HepG2 (cell line): ENCODE data around the gene DPEP3. TPM values are rescaled to one million over a fixed set of nuclear protein-coding genes. Genes with fewer than 3 reads are reported as not detected.

Experiments used
- ARNTL ChIP-seq: sonication (generic); formaldehyde crosslinking; IDR thresholded peaks from 2 replicates; pipeline ENCODE4 v1.4.0; 2020; ENCODE audit warnings: mild to moderate bottlenecking, missing genetic modification reagents
- FOXA3 ChIP-seq: IDR thresholded peaks from 2 replicates; pipeline ENCODE4 v1.6.1; 2016; ENCODE audit warnings: missing genetic modification reagents, missing compliant biosample characterization
- ISL2 ChIP-seq: sonication (generic); formaldehyde crosslinking; IDR thresholded peaks from 2 replicates; pipeline ENCODE4 v1.5.0; 2020; ENCODE audit warnings: missing genetic modification reagents
- MZF1 ChIP-seq: sonication (generic); formaldehyde crosslinking; IDR thresholded peaks from 2 replicates; pipeline ENCODE4 v1.8.1; 2023; ENCODE audit warnings: mild to moderate bottlenecking, missing genetic modification reagents, borderline replicate concordance
- RFX1 ChIP-seq: fragments of 450-650 bp; IDR thresholded peaks from 2 replicates; pipeline ENCODE4 v1.6.1; 2017
- TBL1XR1 ChIP-seq: fragments of 150-350 bp; IDR thresholded peaks from 2 replicates; pipeline ENCODE4 v1.6.1; 2014; ENCODE audit warnings: borderline replicate concordance, low read length; ENCODE audit not compliant: partially characterized antibody
- ZBTB20 ChIP-seq: sonication (generic); formaldehyde crosslinking; IDR thresholded peaks from 2 replicates; pipeline ENCODE4 v1.8.1; 2023; ENCODE audit warnings: missing genetic modification reagents, low read depth, mild to moderate bottlenecking, borderline replicate concordance
- ZFP37 ChIP-seq: sonication (generic); formaldehyde crosslinking; IDR thresholded peaks from 2 replicates; pipeline ENCODE4 v1.4.0; 2020; ENCODE audit warnings: missing genetic modification reagents, borderline replicate concordance
- ZNF468 ChIP-seq: sonication (generic); formaldehyde crosslinking; IDR thresholded peaks from 2 replicates; pipeline ENCODE4 v1.8.0; 2022; ENCODE audit warnings: mild to moderate bottlenecking, moderate library complexity, missing genetic modification reagents
- ZNF720 ChIP-seq: sonication (generic); formaldehyde crosslinking; IDR thresholded peaks from 2 replicates; pipeline ENCODE4 v1.4.0; 2020; ENCODE audit warnings: missing genetic modification reagents
- ZNF790 ChIP-seq: sonication (generic); formaldehyde crosslinking; IDR thresholded peaks from 2 replicates; pipeline ENCODE4 v1.8.0; 2022; ENCODE audit warnings: missing genetic modification reagents, mild to moderate bottlenecking, borderline replicate concordance
- polyA plus RNA-seq, 8 experiments: library from polyadenylated mRNA; depleted of rRNA in 3 of 8; stranded (reverse) in 7 of 8; unstranded in 1 of 8; fragments of >200 nt; fragmentation: Illumina TruSeq in 4 of 8; extraction: Trizol in 4 of 8; gene quantifications; 2 replicates each; pipeline versions ENCODE4 v1.2.1 to v1.2.3, GENCODE V29; 2011 to 2016; ENCODE audit warnings: low read depth in 4 of 8, missing spikeins in 1 of 8, mixed read lengths in 1 of 8; ENCODE audit not compliant: insufficient read depth in 1 of 8
- total RNA-seq, 5 experiments: library from RNA; depleted of rRNA; stranded (reverse); fragments of >200 nt; fragmentation: Illumina TruSeq; extraction: Trizol; gene quantifications; 2 replicates each; pipeline ENCODE4 v1.2.3, GENCODE V29; 2016; ENCODE audit warnings: low read depth in 1 of 5
- TF ChIP-seq, protein P1 (sequence below): sonication (generic); formaldehyde crosslinking; IDR thresholded peaks from 2 replicates; pipeline ENCODE4 v1.4.0; 2020; ENCODE audit warnings: missing genetic modification reagents, borderline replicate concordance
- TF ChIP-seq, protein P2 (sequence below): sonication (generic); formaldehyde crosslinking; IDR thresholded peaks from 2 replicates; pipeline ENCODE4 v1.8.0; 2022; ENCODE audit warnings: missing genetic modification reagents, low read depth, mild to moderate bottlenecking, borderline replicate concordance
- TF ChIP-seq, protein P3 (sequence below): sonication (generic); formaldehyde crosslinking; conservative IDR thresholded peaks from 2 replicates; pipeline ENCODE4 v1.8.0; 2022; ENCODE audit warnings: low read depth, missing genetic modification reagents
- TF ChIP-seq, protein P4 (sequence below): sonication (generic); formaldehyde crosslinking; IDR thresholded peaks from 2 replicates; pipeline ENCODE4 v1.5.0; 2020; ENCODE audit warnings: mild to moderate bottlenecking, missing genetic modification reagents
- TF ChIP-seq, protein P5 (sequence below), 2 experiments: sonication (generic) in 1 of 2; formaldehyde crosslinking in 1 of 2; IDR thresholded peaks; 2 replicates each; pipeline versions ENCODE4 v1.4.0 to v1.6.1; 2018 to 2020; ENCODE audit warnings: missing genetic modification reagents in 2 of 2, borderline replicate concordance in 1 of 2, low read depth in 1 of 2, mild to moderate bottlenecking in 1 of 2, missing biosample characterization in 1 of 2

Gene DPEP3
- total and polyA plus RNA-seq, 2 of the 13 experiments (the other 11 are each of a cell fraction or from before 2014, with no cell fraction given): not detected

DNA sequence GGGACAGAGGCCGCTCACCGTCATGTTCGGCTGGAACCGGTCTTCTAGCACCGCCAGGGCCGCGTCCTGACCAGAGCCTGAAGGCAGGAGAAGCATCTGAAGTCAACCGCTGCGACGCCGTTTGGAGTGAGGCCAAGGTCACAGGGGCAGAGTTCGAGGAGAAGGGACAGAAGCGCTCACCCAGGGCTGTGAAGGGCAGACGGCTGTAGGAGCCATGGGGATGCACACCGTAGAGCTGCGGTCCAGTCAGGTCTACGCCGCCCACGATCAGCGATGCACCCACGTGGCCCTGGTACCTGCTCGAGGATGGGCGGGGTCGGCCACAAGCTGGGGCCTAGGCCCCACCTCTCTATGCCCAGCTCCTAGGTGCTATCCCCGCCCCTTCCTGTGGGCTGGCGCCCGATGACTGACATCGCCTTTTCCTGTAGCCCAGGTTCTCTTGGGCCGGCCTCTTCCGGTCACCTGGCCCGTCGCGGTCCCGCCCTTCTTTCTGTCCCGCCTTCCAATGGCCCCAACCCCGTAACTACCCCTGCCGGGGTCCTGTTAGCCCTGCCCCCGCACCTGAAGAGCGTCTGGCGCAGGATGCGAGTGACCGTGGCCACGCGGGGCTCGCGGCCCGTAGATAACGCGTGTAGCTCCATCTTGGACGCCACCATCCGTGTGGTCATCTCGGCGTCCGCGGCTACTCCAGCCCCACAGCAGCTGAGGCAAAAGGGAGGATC lies 44.7 kb downstream of the DPEP3 start (continued):
- TF ChIP-seq, protein P1, sequence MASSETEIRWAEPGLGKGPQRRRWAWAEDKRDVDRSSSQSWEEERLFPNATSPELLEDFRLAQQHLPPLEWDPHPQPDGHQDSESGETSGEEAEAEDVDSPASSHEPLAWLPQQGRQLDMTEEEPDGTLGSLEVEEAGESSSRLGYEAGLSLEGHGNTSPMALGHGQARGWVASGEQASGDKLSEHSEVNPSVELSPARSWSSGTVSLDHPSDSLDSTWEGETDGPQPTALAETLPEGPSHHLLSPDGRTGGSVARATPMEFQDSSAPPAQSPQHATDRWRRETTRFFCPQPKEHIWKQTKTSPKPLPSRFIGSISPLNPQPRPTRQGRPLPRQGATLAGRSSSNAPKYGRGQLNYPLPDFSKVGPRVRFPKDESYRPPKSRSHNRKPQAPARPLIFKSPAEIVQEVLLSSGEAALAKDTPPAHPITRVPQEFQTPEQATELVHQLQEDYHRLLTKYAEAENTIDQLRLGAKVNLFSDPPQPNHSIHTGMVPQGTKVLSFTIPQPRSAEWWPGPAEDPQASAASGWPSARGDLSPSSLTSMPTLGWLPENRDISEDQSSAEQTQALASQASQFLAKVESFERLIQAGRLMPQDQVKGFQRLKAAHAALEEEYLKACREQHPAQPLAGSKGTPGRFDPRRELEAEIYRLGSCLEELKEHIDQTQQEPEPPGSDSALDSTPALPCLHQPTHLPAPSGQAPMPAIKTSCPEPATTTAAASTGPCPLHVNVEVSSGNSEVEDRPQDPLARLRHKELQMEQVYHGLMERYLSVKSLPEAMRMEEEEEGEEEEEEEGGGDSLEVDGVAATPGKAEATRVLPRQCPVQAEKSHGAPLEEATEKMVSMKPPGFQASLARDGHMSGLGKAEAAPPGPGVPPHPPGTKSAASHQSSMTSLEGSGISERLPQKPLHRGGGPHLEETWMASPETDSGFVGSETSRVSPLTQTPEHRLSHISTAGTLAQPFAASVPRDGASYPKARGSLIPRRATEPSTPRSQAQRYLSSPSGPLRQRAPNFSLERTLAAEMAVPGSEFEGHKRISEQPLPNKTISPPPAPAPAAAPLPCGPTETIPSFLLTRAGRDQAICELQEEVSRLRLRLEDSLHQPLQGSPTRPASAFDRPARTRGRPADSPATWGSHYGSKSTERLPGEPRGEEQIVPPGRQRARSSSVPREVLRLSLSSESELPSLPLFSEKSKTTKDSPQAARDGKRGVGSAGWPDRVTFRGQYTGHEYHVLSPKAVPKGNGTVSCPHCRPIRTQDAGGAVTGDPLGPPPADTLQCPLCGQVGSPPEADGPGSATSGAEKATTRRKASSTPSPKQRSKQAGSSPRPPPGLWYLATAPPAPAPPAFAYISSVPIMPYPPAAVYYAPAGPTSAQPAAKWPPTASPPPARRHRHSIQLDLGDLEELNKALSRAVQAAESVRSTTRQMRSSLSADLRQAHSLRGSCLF: no peak
- TF ChIP-seq, protein P2, sequence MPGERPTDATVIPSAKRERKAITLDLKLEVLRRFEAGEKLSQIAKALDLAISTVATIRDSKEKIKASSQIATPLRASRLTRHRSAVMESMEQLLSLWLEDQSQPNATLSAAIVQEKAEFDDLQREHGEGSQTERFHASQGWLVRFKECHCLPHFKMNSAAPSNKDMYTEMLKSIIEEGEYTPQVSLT (CRISPR knock-in tag): no peak; the same call in 1 of the 2 replicates
- TF ChIP-seq ZBTB20 (CRISPR knock-in tag) (peak; percentile 73; the same call in 1 of the 2 replicates), TBL1XR1 (peak; percentile 14), ISL2 (CRISPR knock-in tag) (0 out of 2 replicates have a peak, but pooled peaks have one; percentile 14), ARNTL (peak; percentile 65; the same call in 1 of the 2 replicates), ZNF720 (peak; percentile 61; the same call in 1 of the 2 replicates), MZF1 (CRISPR knock-in tag) (no peak; the same call in 1 of the 2 replicates), ZFP37 (CRISPR knock-in tag) (peak; percentile 80; the same call in 1 of the 2 replicates), FOXA3 (CRISPR knock-in tag) (peak; percentile 61), ZNF790 (CRISPR knock-in tag) (peak; percentile 80), ZNF468 (CRISPR knock-in tag) (no peak), RFX1 (no peak)
- TF ChIP-seq, protein P3, sequence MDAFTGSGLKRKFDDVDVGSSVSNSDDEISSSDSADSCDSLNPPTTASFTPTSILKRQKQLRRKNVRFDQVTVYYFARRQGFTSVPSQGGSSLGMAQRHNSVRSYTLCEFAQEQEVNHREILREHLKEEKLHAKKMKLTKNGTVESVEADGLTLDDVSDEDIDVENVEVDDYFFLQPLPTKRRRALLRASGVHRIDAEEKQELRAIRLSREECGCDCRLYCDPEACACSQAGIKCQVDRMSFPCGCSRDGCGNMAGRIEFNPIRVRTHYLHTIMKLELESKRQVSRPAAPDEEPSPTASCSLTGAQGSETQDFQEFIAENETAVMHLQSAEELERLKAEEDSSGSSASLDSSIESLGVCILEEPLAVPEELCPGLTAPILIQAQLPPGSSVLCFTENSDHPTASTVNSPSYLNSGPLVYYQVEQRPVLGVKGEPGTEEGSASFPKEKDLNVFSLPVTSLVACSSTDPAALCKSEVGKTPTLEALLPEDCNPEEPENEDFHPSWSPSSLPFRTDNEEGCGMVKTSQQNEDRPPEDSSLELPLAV (CRISPR knock-in tag): no peak; the same call in 1 of the 2 replicates
- TF ChIP-seq, protein P4, sequence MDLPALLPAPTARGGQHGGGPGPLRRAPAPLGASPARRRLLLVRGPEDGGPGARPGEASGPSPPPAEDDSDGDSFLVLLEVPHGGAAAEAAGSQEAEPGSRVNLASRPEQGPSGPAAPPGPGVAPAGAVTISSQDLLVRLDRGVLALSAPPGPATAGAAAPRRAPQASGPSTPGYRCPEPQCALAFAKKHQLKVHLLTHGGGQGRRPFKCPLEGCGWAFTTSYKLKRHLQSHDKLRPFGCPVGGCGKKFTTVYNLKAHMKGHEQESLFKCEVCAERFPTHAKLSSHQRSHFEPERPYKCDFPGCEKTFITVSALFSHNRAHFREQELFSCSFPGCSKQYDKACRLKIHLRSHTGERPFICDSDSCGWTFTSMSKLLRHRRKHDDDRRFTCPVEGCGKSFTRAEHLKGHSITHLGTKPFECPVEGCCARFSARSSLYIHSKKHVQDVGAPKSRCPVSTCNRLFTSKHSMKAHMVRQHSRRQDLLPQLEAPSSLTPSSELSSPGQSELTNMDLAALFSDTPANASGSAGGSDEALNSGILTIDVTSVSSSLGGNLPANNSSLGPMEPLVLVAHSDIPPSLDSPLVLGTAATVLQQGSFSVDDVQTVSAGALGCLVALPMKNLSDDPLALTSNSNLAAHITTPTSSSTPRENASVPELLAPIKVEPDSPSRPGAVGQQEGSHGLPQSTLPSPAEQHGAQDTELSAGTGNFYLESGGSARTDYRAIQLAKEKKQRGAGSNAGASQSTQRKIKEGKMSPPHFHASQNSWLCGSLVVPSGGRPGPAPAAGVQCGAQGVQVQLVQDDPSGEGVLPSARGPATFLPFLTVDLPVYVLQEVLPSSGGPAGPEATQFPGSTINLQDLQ: peak; percentile 85
- TF ChIP-seq, protein P5, sequence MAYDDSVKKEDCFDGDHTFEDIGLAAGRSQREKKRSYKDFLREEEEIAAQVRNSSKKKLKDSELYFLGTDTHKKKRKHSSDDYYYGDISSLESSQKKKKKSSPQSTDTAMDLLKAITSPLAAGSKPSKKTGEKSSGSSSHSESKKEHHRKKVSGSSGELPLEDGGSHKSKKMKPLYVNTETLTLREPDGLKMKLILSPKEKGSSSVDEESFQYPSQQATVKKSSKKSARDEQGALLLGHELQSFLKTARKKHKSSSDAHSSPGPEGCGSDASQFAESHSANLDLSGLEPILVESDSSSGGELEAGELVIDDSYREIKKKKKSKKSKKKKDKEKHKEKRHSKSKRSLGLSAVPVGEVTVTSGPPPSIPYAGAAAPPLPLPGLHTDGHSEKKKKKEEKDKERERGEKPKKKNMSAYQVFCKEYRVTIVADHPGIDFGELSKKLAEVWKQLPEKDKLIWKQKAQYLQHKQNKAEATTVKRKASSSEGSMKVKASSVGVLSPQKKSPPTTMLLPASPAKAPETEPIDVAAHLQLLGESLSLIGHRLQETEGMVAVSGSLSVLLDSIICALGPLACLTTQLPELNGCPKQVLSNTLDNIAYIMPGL (CRISPR knock-in tag; IDR thresholded peaks at IDR 0.05; ENCODE audit: borderline replicate concordance in 1 of 2, low read depth in 1 of 2): peak; percentile 67 to 70; a peak in 3 of 4 replicates
